Loucy (cell line): ENCODE results near the gene PMEPA1.

ENCODE experiments used
- EZH2phosphoT487 ChIP-seq: fragments of 200-600 bp; IDR thresholded peaks from 2 replicates; pipeline ENCODE4 v1.6.1; 2018; ENCODE audit warnings: antibody characterized with exemption, mild to moderate bottlenecking, moderate library complexity, borderline replicate concordance
- TF ChIP-seq, protein P1 (sequence below): fragments of 200-600 bp; sonication (generic); conservative IDR thresholded peaks from 2 replicates; pipeline ENCODE4 v1.5.1; 2014; ENCODE audit warnings: mild to moderate bottlenecking, antibody characterized with exemption, low read length

DNA sequence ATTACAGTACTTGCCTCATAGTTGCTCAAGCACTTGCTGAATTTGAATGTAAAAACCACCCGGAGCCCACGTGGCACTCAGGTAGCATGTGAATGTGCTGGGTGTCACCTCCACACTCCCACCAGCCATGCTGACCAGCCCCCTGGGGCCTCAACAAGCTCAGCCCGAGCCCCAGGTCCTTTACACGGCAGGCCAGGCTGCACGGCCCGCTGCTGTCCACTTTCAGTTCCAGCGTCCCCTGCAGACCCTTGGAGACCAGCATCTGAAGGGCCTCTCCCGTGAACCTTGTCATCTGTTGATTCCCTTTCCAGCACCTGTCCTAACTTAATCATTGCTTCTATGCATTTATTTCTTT is 56.3 kb downstream of the PMEPA1 start:
- TF ChIP-seq, protein P1, sequence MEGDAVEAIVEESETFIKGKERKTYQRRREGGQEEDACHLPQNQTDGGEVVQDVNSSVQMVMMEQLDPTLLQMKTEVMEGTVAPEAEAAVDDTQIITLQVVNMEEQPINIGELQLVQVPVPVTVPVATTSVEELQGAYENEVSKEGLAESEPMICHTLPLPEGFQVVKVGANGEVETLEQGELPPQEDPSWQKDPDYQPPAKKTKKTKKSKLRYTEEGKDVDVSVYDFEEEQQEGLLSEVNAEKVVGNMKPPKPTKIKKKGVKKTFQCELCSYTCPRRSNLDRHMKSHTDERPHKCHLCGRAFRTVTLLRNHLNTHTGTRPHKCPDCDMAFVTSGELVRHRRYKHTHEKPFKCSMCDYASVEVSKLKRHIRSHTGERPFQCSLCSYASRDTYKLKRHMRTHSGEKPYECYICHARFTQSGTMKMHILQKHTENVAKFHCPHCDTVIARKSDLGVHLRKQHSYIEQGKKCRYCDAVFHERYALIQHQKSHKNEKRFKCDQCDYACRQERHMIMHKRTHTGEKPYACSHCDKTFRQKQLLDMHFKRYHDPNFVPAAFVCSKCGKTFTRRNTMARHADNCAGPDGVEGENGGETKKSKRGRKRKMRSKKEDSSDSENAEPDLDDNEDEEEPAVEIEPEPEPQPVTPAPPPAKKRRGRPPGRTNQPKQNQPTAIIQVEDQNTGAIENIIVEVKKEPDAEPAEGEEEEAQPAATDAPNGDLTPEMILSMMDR: no peak
- TF ChIP-seq EZH2phosphoT487: no peak
